HepG2 (cell line): ENCODE data around the gene SRSF12. TPM values are rescaled to one million over a fixed set of nuclear protein-coding genes. Genes with fewer than 3 reads are reported as not detected.

ENCODE experiments used
- CBX2 ChIP-seq, 2 experiments: fragments of 200-600 bp in 1 of 2; sonication (generic); formaldehyde crosslinking in 1 of 2; IDR thresholded peaks; 2 replicates each; pipeline versions ENCODE4 v1.7.0 to v1.8.1; 2018 to 2022; ENCODE audit warnings: low read depth in 2 of 2, low read length in 1 of 2, mild to moderate bottlenecking in 1 of 2, missing genetic modification reagents in 1 of 2
- FOSL1 ChIP-seq: sonication (generic); formaldehyde crosslinking; IDR thresholded peaks from 2 replicates; pipeline ENCODE4 v1.9.0; 2021; ENCODE audit warnings: missing genetic modification reagents, borderline replicate concordance
- KAT8 ChIP-seq: IDR thresholded peaks from 2 replicates; pipeline ENCODE4 v1.6.1; 2016; ENCODE audit warnings: missing genetic modification reagents, missing compliant biosample characterization
- SP4 ChIP-seq: sonication (generic); formaldehyde crosslinking; IDR thresholded peaks from 2 replicates; pipeline ENCODE4 v1.8.1; 2023; ENCODE audit warnings: mild to moderate bottlenecking, missing genetic modification reagents
- TBL1XR1 ChIP-seq: fragments of 150-350 bp; IDR thresholded peaks from 2 replicates; pipeline ENCODE4 v1.6.1; 2014; ENCODE audit warnings: borderline replicate concordance, low read length; ENCODE audit not compliant: partially characterized antibody
- ZBTB20 ChIP-seq: sonication (generic); formaldehyde crosslinking; IDR thresholded peaks from 2 replicates; pipeline ENCODE4 v1.8.1; 2023; ENCODE audit warnings: missing genetic modification reagents, low read depth, mild to moderate bottlenecking, borderline replicate concordance
- ZBTB42 ChIP-seq: sonication (generic); formaldehyde crosslinking; IDR thresholded peaks from 2 replicates; pipeline ENCODE4 v1.5.0; 2020; ENCODE audit warnings: mild to moderate bottlenecking, missing genetic modification reagents
- ZNF296 ChIP-seq: sonication (generic); formaldehyde crosslinking; conservative IDR thresholded peaks from 2 replicates; pipeline ENCODE4 v1.5.0; 2020; ENCODE audit warnings: mild to moderate bottlenecking, missing genetic modification reagents
- ZNF317 ChIP-seq: sonication (generic); formaldehyde crosslinking; IDR thresholded peaks from 2 replicates; pipeline ENCODE4 v1.5.0; 2020; ENCODE audit warnings: mild to moderate bottlenecking, missing genetic modification reagents
- ZNF496 ChIP-seq: sonication (generic); formaldehyde crosslinking; IDR thresholded peaks from 2 replicates; pipeline ENCODE4 v1.8.1; 2023; ENCODE audit warnings: mild to moderate bottlenecking, moderate library complexity, missing genetic modification reagents; ENCODE audit not compliant: insufficient replicate concordance
- ZNF670 ChIP-seq: sonication (generic); formaldehyde crosslinking; IDR thresholded peaks from 2 replicates; pipeline ENCODE4 v1.8.0; 2022; ENCODE audit warnings: mild to moderate bottlenecking, missing genetic modification reagents, borderline replicate concordance
- ZNF788 ChIP-seq: sonication (generic); formaldehyde crosslinking; IDR thresholded peaks from 2 replicates; pipeline ENCODE4 v1.5.0; 2020; ENCODE audit warnings: mild to moderate bottlenecking, missing genetic modification reagents, borderline replicate concordance
- ZNF879 ChIP-seq: sonication (generic); formaldehyde crosslinking; IDR thresholded peaks from 2 replicates; pipeline ENCODE4 v1.8.1; 2023; ENCODE audit warnings: missing genetic modification reagents
- ZZZ3 ChIP-seq: sonication (generic); formaldehyde crosslinking; IDR thresholded peaks from 2 replicates; pipeline ENCODE4 v1.4.0; 2020; ENCODE audit warnings: missing genetic modification reagents, mild to moderate bottlenecking, borderline replicate concordance
- polyA plus RNA-seq, 8 experiments: library from polyadenylated mRNA; depleted of rRNA in 3 of 8; stranded (reverse) in 7 of 8; unstranded in 1 of 8; fragments of >200 nt; fragmentation: Illumina TruSeq in 4 of 8; extraction: Trizol in 4 of 8; gene quantifications; 2 replicates each; pipeline versions ENCODE4 v1.2.1 to v1.2.3, GENCODE V29; 2011 to 2016; ENCODE audit warnings: low read depth in 4 of 8, missing spikeins in 1 of 8, mixed read lengths in 1 of 8; ENCODE audit not compliant: insufficient read depth in 1 of 8
- total RNA-seq, 5 experiments: library from RNA; depleted of rRNA; stranded (reverse); fragments of >200 nt; fragmentation: Illumina TruSeq; extraction: Trizol; gene quantifications; 2 replicates each; pipeline ENCODE4 v1.2.3, GENCODE V29; 2016; ENCODE audit warnings: low read depth in 1 of 5
- TF ChIP-seq, protein P1 (sequence below): sonication (generic); formaldehyde crosslinking; IDR thresholded peaks from 2 replicates; pipeline ENCODE4 v1.4.0; 2020; ENCODE audit warnings: mild to moderate bottlenecking, missing genetic modification reagents
- TF ChIP-seq, protein P2 (sequence below): sonication (generic); formaldehyde crosslinking; IDR thresholded peaks from 2 replicates; pipeline ENCODE4 v1.9.0; 2021; ENCODE audit warnings: missing genetic modification reagents, mild to moderate bottlenecking, borderline replicate concordance
- TF ChIP-seq, protein P3 (sequence below): sonication (generic); formaldehyde crosslinking; conservative IDR thresholded peaks from 2 replicates; pipeline ENCODE4 v1.8.1; 2023; ENCODE audit warnings: missing genetic modification reagents

The SRSF12 gene
- total and polyA plus RNA-seq, 2 of the 13 experiments (the other 11 are each of a cell fraction or from before 2014, with no cell fraction given): 1.7 to 1.9 TPM

DNA sequence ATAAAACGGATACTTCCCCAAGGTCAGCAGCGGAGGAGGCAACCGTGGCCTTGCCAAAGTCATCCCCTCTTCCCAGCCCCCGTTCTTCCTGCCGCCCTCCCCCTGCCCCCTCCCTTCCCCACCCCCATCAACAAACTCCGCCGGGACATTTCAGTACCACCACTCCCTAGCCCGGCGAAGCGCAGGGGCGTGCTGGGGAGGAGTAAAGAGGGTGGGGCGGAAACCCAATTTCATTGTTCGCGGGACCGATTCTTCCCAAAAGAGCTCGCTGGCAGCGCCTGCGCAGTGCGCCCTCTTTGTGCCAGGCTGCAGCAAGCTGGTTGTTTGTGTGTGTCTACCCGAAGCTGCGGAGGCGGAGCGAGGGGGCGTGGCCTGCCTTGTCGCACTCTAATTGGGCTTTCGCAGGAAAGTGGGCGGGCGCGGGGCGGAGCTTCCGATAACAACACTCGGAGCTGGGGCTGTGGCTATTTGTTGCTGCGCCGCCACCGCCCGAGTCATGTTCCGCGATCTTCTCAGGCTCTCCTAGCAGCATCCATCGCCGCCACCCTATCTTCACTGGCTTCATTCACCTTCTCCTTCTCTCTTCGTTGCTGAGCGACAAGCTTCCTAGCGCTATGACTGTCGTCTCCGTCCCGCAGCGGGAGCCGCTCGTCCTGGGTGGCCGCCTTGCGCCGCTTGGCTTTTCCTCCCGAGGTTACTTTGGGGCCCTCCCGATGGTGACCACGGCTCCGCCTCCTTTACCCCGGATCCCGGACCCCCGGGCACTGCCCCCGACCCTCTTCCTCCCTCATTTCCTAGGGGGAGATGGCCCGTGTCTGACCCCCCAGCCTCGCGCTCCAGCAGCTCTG is 37.4 kb downstream of the SRSF12 start, which contains the start of gene PNRC1 (continued):
- 0 out of 2 replicates have a peak, but pooled peaks have one; percentile 35 for TF ChIP-seq ZBTB42 (CRISPR knock-in tag)
- TF ChIP-seq SP4: peak; percentile 96
- TF ChIP-seq ZNF879 (CRISPR knock-in tag): 0 out of 2 replicates have a peak, but pooled peaks have one; percentile 1
- no peak for TF ChIP-seq CBX2 (IDR thresholded peaks at IDR 0.05; ENCODE audit: low read depth, low read length)
- TF ChIP-seq CBX2 (CRISPR knock-in tag; IDR thresholded peaks at IDR 0.05; ENCODE audit: low read depth): no peak
- 0 out of 2 replicates have a peak, but pooled peaks have one; percentile 48 for TF ChIP-seq KAT8 (CRISPR knock-in tag)
- TF ChIP-seq ZNF670: peak; percentile 49; the same call in 1 of the 2 replicates
- peak; percentile 85; the same call in 1 of the 2 replicates for TF ChIP-seq ZNF317 (CRISPR knock-in tag)
- TF ChIP-seq ZNF296: no peak
- no peak for TF ChIP-seq ZBTB20 (CRISPR knock-in tag)
- TF ChIP-seq FOSL1 (CRISPR knock-in tag): no peak
- TF ChIP-seq, protein P1, sequence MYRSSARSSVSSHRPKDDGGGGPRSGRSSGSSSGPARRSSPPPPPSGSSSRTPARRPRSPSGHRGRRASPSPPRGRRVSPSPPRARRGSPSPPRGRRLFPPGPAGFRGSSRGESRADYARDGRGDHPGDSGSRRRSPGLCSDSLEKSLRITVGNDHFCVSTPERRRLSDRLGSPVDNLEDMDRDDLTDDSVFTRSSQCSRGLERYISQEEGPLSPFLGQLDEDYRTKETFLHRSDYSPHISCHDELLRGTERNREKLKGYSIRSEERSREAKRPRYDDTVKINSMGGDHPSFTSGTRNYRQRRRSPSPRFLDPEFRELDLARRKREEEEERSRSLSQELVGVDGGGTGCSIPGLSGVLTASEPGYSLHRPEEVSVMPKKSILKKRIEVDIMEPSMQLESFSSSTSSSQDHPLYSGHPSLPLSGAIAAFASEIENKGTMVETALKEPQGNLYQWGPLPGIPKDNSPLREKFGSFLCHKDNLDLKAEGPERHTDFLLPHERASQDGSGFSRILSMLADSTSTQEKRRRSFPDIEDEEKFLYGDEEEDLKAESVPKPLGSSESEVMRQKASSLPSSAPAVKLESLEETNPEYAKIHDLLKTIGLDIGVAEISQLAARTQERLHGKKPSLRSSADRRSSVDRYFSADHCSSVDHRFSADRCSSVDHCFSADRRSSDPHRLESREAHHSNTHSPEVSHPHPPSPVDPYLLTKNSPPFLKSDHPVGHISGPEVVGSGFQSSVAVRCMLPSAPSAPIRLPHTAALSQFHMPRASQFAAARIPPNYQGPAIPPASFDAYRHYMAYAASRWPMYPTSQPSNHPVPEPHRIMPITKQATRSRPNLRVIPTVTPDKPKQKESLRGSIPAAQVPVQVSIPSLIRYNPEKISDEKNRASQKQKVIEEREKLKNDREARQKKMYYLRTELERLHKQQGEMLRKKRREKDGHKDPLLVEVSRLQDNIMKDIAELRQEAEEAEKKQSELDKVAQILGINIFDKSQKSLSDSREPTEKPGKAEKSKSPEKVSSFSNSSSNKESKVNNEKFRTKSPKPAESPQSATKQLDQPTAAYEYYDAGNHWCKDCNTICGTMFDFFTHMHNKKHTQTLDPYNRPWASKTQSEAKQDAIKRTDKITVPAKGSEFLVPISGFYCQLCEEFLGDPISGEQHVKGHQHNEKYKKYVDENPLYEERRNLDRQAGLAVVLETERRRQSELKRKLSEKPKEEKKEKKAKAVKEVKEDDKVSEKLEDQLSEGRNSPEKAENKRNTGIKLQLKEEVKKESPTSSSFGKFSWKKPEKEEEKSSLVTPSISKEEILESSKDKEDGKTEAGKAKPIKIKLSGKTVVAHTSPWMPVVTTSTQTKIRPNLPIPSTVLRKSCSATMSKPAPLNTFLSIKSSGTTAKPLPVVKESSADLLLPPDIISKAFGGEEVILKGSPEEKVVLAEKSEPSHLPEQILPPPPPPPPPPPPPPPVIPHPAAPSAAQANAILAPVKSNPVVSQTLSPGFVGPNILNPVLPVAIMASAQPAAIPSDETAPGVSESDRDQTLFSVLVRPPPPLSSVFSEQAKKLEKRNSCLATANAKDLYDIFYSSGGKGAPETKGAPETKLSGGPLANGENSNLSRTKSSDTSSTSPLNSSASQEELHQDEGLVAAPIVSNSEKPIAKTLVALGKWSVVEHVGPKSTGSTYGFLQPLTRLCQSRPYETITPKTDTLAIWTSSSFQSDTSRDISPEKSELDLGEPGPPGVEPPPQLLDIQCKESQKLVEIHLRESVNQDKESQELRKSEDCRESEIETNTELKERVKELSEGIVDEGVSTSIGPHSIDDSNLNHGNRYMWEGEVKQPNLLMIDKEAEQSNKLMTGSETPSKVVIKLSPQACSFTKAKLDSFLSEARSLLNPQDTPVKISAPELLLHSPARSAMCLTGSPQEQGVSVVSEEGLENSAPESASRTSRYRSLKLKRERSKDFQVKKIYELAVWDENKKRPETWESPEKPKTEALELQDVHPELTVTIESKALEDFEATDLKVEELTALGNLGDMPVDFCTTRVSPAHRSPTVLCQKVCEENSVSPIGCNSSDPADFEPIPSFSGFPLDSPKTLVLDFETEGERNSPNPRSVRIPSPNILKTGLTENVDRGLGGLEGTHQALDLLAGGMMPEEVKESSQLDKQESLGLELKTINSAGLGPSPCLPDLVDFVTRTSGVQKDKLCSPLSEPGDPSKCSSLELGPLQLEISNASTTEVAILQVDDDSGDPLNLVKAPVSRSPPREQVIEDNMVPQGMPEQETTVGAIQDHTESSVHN (CRISPR knock-in tag): no peak
- TF ChIP-seq TBL1XR1: peak; percentile 36
- TF ChIP-seq, protein P2, sequence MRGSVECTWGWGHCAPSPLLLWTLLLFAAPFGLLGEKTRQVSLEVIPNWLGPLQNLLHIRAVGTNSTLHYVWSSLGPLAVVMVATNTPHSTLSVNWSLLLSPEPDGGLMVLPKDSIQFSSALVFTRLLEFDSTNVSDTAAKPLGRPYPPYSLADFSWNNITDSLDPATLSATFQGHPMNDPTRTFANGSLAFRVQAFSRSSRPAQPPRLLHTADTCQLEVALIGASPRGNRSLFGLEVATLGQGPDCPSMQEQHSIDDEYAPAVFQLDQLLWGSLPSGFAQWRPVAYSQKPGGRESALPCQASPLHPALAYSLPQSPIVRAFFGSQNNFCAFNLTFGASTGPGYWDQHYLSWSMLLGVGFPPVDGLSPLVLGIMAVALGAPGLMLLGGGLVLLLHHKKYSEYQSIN (CRISPR knock-in tag): 0 out of 2 replicates have a peak, but pooled peaks have one; percentile 80
- no peak for TF ChIP-seq ZNF496 (CRISPR knock-in tag)
- TF ChIP-seq ZNF788 (CRISPR knock-in tag): peak; percentile 75; the same call in 1 of the 2 replicates
- no peak for TF ChIP-seq ZZZ3 (CRISPR knock-in tag)
- TF ChIP-seq, protein P3, sequence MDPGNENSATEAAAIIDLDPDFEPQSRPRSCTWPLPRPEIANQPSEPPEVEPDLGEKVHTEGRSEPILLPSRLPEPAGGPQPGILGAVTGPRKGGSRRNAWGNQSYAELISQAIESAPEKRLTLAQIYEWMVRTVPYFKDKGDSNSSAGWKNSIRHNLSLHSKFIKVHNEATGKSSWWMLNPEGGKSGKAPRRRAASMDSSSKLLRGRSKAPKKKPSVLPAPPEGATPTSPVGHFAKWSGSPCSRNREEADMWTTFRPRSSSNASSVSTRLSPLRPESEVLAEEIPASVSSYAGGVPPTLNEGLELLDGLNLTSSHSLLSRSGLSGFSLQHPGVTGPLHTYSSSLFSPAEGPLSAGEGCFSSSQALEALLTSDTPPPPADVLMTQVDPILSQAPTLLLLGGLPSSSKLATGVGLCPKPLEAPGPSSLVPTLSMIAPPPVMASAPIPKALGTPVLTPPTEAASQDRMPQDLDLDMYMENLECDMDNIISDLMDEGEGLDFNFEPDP (CRISPR knock-in tag): no peak
